ENCODE data around the gene RPL39L.

DNA sequence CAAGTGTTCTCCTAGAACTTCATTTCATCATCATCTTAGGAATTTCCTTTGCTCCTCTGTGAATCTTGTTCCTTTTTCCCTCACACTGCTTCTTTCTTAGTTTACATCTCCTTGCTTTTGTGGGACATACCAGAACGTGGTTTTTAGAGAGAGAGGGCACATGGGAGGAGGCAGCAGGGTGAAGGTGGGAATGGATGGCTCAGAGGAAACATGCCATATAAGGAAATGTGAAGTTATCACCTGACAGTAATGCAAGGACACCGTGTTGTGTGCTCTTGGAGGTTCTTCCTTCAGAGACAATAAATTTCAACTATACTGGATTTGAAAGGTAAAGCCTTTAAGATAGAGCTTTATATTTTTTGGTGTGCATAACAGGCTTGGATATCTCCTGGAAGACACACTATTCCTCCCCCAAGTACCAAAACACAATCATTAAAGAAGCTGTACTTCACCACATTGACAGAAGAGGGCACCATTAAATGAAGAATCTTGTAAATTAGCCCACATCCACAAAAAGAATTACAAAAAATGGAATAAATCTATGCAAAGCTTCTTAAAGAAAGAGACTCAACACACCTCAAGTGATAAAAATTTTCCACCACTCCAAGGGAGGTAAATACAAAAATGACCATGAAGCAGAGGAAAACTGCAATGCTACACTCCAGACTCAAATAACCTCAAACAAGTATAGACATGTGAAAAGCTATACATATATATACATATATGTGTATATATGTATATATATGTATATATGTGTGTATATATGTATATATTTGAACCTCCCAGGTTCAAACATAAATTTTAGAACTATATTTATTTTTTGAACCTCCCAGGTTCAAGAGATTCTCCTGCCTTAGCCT lies 26.1 kb downstream of the RPL39L start:
- TF ChIP-seq ZSCAN16 (tag by site-specific recombination; IDR thresholded peaks at IDR 0.05) (no peak), ZNF76 (tag by site-specific recombination; IDR thresholded peaks at IDR 0.05; ENCODE audit: borderline replicate concordance, low read depth) (no peak), ZNF138 (tag by site-specific recombination; IDR thresholded peaks at IDR 0.05; ENCODE audit: borderline replicate concordance) (no peak), ZNF416 (tag by site-specific recombination; IDR thresholded peaks at IDR 0.05) (no peak), OVOL3 (tag by site-specific recombination; IDR thresholded peaks at IDR 0.05) (no peak)
- TF ChIP-seq, protein P1, sequence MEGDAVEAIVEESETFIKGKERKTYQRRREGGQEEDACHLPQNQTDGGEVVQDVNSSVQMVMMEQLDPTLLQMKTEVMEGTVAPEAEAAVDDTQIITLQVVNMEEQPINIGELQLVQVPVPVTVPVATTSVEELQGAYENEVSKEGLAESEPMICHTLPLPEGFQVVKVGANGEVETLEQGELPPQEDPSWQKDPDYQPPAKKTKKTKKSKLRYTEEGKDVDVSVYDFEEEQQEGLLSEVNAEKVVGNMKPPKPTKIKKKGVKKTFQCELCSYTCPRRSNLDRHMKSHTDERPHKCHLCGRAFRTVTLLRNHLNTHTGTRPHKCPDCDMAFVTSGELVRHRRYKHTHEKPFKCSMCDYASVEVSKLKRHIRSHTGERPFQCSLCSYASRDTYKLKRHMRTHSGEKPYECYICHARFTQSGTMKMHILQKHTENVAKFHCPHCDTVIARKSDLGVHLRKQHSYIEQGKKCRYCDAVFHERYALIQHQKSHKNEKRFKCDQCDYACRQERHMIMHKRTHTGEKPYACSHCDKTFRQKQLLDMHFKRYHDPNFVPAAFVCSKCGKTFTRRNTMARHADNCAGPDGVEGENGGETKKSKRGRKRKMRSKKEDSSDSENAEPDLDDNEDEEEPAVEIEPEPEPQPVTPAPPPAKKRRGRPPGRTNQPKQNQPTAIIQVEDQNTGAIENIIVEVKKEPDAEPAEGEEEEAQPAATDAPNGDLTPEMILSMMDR (tag by site-specific recombination; IDR thresholded peaks at IDR 0.05), result no peak
- TF ChIP-seq, protein P2, sequence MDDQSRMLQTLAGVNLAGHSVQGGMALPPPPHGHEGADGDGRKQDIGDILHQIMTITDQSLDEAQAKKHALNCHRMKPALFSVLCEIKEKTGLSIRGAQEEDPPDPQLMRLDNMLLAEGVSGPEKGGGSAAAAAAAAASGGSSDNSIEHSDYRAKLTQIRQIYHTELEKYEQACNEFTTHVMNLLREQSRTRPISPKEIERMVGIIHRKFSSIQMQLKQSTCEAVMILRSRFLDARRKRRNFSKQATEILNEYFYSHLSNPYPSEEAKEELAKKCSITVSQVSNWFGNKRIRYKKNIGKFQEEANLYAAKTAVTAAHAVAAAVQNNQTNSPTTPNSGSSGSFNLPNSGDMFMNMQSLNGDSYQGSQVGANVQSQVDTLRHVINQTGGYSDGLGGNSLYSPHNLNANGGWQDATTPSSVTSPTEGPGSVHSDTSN (CRISPR knock-in tag; IDR thresholded peaks at IDR 0.05), result no peak
